GM20000 (cell line): ENCODE results near the gene NRCAM.
"Not testable (repeated sequence)": the region's sequence is repeated elsewhere in the genome, so short reads cannot be mapped to it uniquely, and the experiment has no call there.

Source experiments
- DNase-seq: peaks from one replicate; pipeline ENCODE4 v3.0.0; 2012; ENCODE audit warnings: low spot score
- TF ChIP-seq, protein P1 (sequence below): IDR thresholded peaks from 2 replicates; pipeline ENCODE4 v1.5.1; 2012; ENCODE audit warnings: mild to moderate bottlenecking, control low read depth; ENCODE audit errors: extremely low read depth, missing control alignments

Gene NRCAM

DNA sequence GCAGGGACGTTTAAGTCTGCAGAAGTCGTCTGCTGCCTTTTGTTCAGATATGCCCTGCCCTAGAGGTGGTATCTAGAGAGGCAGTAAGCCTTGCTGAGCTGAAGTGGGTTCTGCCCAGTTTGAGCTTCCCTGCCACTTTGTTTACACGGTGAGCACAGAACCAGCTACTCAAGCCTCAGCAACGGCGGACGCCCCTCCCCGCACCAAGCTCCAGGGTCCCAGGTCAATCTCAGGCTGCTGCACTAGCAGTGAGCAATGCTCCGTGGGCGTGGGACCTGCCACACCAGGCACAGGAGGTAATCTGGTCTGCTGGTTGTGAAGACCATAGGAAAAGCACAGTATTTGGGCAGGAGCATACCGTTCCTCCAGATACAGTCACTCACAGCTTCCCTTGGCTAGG is 178.0 kb downstream of the NRCAM start:
- DNase-seq: no peak
- TF ChIP-seq, protein P1, sequence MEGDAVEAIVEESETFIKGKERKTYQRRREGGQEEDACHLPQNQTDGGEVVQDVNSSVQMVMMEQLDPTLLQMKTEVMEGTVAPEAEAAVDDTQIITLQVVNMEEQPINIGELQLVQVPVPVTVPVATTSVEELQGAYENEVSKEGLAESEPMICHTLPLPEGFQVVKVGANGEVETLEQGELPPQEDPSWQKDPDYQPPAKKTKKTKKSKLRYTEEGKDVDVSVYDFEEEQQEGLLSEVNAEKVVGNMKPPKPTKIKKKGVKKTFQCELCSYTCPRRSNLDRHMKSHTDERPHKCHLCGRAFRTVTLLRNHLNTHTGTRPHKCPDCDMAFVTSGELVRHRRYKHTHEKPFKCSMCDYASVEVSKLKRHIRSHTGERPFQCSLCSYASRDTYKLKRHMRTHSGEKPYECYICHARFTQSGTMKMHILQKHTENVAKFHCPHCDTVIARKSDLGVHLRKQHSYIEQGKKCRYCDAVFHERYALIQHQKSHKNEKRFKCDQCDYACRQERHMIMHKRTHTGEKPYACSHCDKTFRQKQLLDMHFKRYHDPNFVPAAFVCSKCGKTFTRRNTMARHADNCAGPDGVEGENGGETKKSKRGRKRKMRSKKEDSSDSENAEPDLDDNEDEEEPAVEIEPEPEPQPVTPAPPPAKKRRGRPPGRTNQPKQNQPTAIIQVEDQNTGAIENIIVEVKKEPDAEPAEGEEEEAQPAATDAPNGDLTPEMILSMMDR: no peak

DNA sequence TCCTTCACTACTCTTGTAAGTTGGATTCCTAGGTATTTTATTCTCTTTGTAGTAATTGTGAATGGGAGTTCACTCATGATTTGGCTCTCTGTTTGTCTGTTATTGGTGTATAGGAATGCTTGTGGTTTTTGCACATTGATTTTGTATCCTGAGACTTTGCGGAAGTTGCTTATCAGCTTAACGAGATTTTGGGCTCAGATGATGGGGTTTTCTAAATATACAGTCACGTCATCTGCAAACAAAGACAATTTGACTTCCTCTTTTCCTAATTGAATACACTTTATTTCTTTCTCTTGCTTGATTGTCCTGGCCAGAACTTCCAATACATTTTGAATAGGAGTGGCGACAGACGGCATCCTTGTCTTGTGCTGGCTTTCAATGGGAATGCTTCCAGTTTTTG is 181.8 kb downstream of the NRCAM start:
- DNase-seq: not testable (repeated sequence)

DNA sequence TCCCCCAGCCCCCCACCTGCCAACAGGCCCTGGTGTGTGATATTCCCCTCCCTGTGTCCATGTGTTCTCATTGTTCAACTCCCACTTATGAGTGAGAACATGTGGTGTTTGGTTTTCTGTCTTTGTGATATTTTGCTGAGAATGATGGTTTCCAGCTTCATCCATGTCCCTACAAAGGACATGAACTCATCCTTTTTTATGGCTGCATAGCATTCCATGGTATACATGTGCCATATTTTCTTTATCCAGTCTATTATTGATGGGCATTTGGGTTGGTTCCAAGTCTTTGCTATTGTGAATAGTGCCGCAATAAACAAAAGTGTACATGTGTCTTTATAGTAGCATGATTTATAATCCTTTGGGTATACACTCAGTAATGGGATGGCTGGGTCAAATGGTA is 183.3 kb downstream of the NRCAM start:
- not testable (repeated sequence) for DNase-seq

DNA sequence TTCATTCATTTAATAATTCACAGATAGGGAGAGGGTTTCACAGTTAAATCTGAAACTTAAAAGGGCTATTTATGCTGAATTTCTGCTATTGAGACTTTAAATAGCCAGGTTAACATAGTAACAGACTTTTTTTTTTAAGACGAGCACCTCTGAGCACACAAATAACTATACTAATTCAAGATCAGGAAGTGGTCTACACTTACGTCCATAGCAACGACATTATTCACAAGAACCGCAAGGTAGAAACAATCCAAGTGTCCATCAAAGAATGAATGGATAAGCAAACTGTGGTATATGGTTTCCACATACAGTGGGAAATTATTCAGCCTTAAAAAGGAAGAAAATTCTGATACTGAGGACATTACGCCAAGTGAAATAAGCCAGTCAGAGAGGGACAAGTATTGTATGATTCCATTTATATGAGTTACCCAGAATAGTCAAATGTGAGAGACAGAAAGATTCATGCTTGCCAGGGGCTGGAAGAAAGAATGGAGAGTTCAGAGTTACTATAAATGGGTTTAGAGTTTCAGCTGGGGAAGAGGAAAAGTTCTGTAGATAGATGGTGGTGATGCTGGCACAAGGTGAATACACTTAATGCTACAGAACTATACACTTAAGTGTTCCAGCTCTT is 185.7 kb downstream of the NRCAM start:
- TF ChIP-seq, protein P1: no peak
- DNase-seq: peak; percentile 40

DNA sequence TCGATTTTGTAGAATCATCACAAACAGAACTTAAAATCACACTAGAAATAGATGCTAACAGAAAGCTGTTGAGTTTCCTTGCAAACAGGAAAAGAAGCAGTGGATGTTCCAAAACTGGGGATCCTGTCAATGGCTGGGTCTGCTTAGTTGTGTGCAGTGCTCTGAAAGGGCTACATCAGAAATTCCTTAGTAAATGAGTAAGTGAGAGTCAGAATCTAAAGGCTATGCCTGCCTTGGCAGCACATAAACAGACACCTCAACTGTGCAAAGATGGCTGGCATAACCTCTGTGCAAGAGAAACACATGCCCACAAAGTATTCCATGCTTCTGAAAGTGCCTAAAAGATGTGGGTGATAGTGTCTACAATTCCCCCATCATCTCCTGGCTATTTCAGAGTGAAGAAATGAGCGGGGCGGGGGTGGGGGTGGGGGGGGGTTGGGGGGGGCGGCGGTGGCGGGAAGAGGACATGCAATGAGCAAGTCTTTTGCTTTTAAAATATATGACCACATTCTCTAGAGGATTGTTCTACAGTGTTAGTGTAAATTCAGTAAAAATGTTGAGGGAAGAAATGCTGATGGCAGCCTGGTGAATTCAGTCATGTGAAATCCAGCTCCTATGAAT is 187.9 kb downstream of the NRCAM start:
- DNase-seq: no peak
- TF ChIP-seq, protein P1: no peak

DNA sequence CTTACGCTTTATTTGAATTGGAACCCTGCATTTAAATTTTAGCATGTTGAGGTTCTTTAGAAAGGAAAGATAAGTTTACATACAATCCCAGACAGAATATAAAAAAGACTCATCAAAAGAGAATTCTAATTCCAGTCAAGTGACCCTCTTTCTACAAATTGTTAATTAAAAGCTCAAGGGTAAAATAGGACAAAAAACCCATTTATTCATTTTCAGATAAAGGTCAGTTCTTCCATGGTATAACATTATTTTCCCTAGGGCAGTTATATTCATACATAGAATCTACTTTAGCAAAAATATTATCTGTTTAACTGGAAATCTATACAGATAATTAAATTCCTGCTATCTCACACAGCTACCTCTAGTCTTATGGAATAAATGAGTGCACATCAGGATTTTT is 188.6 kb downstream of the NRCAM start:
- TF ChIP-seq, protein P1: no peak
- no peak for DNase-seq

DNA sequence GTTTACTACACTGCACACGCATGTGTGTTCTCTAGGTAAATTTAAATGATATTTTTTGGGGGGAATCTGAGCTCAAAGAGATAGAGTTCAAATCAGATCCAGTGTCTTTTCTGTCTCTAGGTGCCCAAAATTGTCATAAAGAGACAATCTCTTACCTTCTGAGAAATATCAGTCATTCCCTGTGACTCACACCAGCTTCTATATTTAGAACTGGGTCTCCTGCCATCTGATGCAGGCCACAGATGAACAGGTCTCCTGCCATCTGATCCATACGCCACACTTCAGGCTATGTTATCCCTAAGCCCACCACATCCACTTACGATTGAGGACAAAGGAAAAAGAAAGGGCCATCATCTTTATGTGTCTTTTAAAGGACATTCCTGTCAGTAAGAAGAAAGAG is 189.7 kb downstream of the NRCAM start:
- no peak for DNase-seq
- TF ChIP-seq, protein P1: no peak

DNA sequence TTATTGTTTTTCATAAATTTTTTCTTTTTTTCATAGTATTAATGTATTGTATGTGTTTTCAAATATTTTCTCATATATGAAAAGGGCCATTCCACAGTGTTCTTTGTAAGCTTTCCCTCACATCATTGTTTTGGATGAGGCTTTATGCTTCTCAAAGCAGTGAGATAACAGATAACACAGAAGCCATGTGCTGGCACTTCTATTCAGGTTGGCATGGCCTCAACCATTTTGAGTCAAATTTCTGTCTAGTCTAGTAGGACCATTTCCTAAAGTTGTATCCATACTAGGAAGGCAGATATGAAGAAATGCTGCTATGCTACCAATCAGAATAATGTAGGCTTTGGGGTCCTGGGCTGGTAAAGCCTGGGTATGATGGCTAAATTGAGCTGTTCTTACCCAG is 190.2 kb downstream of the NRCAM start:
- TF ChIP-seq, protein P1: no peak
- DNase-seq: no peak
